H1 (cell line): ENCODE results near the gene NUAK1. TPM values are rescaled to one million over a fixed set of nuclear protein-coding genes. Genes with fewer than 3 reads are reported as not detected.

Experiments
- CTCF ChIA-PET: fragments of 300-600 bp; sonication (Branson Sonifier 250); formaldehyde crosslinking; loops from one replicate; lab custom pipeline; 2021; ENCODE audit not compliant: partially characterized antibody; lab: Charles Lee
- POLR2A ChIA-PET: fragments of 300-600 bp; sonication (Branson Sonifier 250); formaldehyde crosslinking; loops from one replicate; lab custom pipeline; 2021; ENCODE audit warnings: inconsistent platforms; ENCODE audit not compliant: partially characterized antibody; lab: Charles Lee
- DNase-seq, 2 experiments: peaks; one replicate each; pipeline versions ENCODE4 v3.0.0 to v3.0.0-alpha.2; 2010 to 2022; ENCODE audit warnings: low spot score in 2 of 2, low read depth in 1 of 2, mixed read lengths in 1 of 2
- FAIRE-seq: peaks from 2 replicates; lab custom pipeline; 2011; peaks lifted over from hg19 to GRCh38; lab: Jason Lieb, UNC
- H2AFZ ChIP-seq: 2 replicates; pipeline ENCODE4 v1.8.1; 2012; ENCODE audit warnings: low read length, inconsistent platforms
- H2AK5ac ChIP-seq: 2 replicates; pipeline ENCODE4 v1.6.1; 2013; ENCODE audit warnings: low read depth, low read length
- H2BK120ac ChIP-seq: replicated peaks from 2 replicates; pipeline ENCODE3; 2013; ENCODE audit warnings: low read depth, low read length, inconsistent platforms
- H2BK12ac ChIP-seq: 2 replicates; pipeline ENCODE4 v1.6.1; 2013; ENCODE audit warnings: low read depth, low read length
- H2BK15ac ChIP-seq: 2 replicates; pipeline ENCODE4 v1.6.1; 2013; ENCODE audit warnings: low read length
- H2BK20ac ChIP-seq: 2 replicates; pipeline ENCODE4 v1.6.1; 2013; ENCODE audit warnings: low read length
- H2BK5ac ChIP-seq: 2 replicates; pipeline ENCODE4 v1.6.1; 2013; ENCODE audit warnings: low read depth, low read length
- H3K14ac ChIP-seq: 2 replicates; pipeline ENCODE4 v1.6.1; 2013; ENCODE audit warnings: inconsistent platforms; ENCODE audit not compliant: insufficient read length
- H3K18ac ChIP-seq: 2 replicates; pipeline ENCODE4 v1.6.1; 2013; ENCODE audit warnings: low read length; ENCODE audit errors: extremely low read depth
- H3K23ac ChIP-seq: 2 replicates; pipeline ENCODE4 v1.6.1; 2013; ENCODE audit warnings: inconsistent platforms; ENCODE audit not compliant: insufficient read length
- H3K23me2 ChIP-seq: 2 replicates; pipeline ENCODE4 v1.6.1; 2013; ENCODE audit warnings: low read depth, low read length
- H3K27ac ChIP-seq: 2 replicates; pipeline ENCODE4 v1.6.1; 2011; ENCODE audit warnings: low read depth, low read length, inconsistent platforms
- H3K27me3 ChIP-seq, 4 experiments: replicated peaks in 1 of 4; 1 replicate in 1 of 4; 2 replicates in 3 of 4; pipeline versions ENCODE4 v1.6.1 to v1.8.1; 2011 to 2013; ENCODE audit warnings: low read length in 3 of 4, mild to moderate bottlenecking in 3 of 4, inconsistent platforms in 2 of 4, mixed read lengths in 2 of 4, moderate library complexity in 1 of 4; ENCODE audit not compliant: control insufficient read depth in 3 of 4, insufficient read depth in 3 of 4; ENCODE audit errors: extremely low read depth in 1 of 4
- H3K36me3 ChIP-seq, 4 experiments: 2 replicates each; pipeline versions ENCODE4 v1.6.1 to v1.8.1; 2011 to 2013; ENCODE audit warnings: mild to moderate bottlenecking in 4 of 4, low read length in 3 of 4, moderate library complexity in 2 of 4, control low read depth in 1 of 4, inconsistent platforms in 1 of 4; ENCODE audit not compliant: insufficient read depth in 4 of 4, control insufficient read depth in 2 of 4
- H3K4ac ChIP-seq: replicated peaks from 2 replicates; pipeline ENCODE3; 2013; ENCODE audit warnings: low read length, low read depth, mixed read lengths, inconsistent platforms; ENCODE audit not compliant: insufficient read length
- H3K4me1 ChIP-seq, 4 experiments: replicated peaks in 1 of 4; 1 replicate in 1 of 4; 2 replicates in 3 of 4; pipeline versions ENCODE4 v1.6.1 to v1.8.1; 2011 to 2013; ENCODE audit warnings: low read length in 3 of 4, inconsistent platforms in 2 of 4, mixed read lengths in 1 of 4; ENCODE audit not compliant: insufficient read depth in 4 of 4, control insufficient read depth in 3 of 4
- H3K4me2 ChIP-seq, 2 experiments: 2 replicates each; pipeline versions ENCODE4 v1.6.1 to v1.8.1; 2011 to 2013; ENCODE audit warnings: low read depth in 2 of 2, low read length in 2 of 2, control low read depth in 1 of 2, inconsistent platforms in 1 of 2, mild to moderate bottlenecking in 1 of 2; ENCODE audit not compliant: insufficient read depth in 1 of 2
- H3K4me3 ChIP-seq, 4 experiments: fragments of 200-600, 300-600 bp in 1 of 4; sonication (generic), shearing (Covaris generic), sonication (Bioruptor Twin) in 1 of 4; 2 replicates each; pipeline versions ENCODE4 v1.5.1 to v1.8.1; 2011 to 2016; ENCODE audit warnings: low read length in 4 of 4, low read depth in 3 of 4, control low read depth in 2 of 4, inconsistent platforms in 2 of 4, mild to moderate bottlenecking in 2 of 4, mixed read lengths in 1 of 4, moderate library complexity in 1 of 4; ENCODE audit not compliant: insufficient read depth in 2 of 4; ENCODE audit errors: extremely low read depth in 1 of 4
- H3K56ac ChIP-seq: replicated peaks from 2 replicates; pipeline ENCODE3; 2013; ENCODE audit warnings: low read depth, mild to moderate bottlenecking, mixed read lengths, low read length, inconsistent platforms; ENCODE audit not compliant: insufficient read length
- H3K79me1 ChIP-seq: 2 replicates; pipeline ENCODE4 v1.6.1; 2013; ENCODE audit warnings: low read depth, low read length, control low read depth
- H3K79me2 ChIP-seq, 2 experiments: 2 replicates each; pipeline versions ENCODE4 v1.6.1 to v1.8.1; 2012 to 2013; ENCODE audit warnings: low read length in 2 of 2, mild to moderate bottlenecking in 2 of 2, inconsistent platforms in 1 of 2; ENCODE audit not compliant: insufficient read depth in 2 of 2, control insufficient read depth in 1 of 2
- H3K9ac ChIP-seq, 4 experiments: replicated peaks in 1 of 4; 1 replicate in 1 of 4; 2 replicates in 3 of 4; pipeline versions ENCODE4 v1.6.1 to v1.8.1; 2011 to 2013; ENCODE audit warnings: low read depth in 3 of 4, low read length in 3 of 4, control low read depth in 2 of 4, mild to moderate bottlenecking in 2 of 4, moderate library complexity in 2 of 4, inconsistent platforms in 1 of 4; ENCODE audit errors: extremely low read depth in 1 of 4
- H3K9me3 ChIP-seq, 2 experiments: 2 replicates each; pipeline versions ENCODE4 v1.6.1 to v1.8.1; 2012 to 2013; ENCODE audit warnings: mild to moderate bottlenecking in 2 of 2, moderate library complexity in 2 of 2, control low read depth in 1 of 2, inconsistent platforms in 1 of 2, low read depth in 1 of 2, low read length in 1 of 2, mixed read lengths in 1 of 2; ENCODE audit not compliant: insufficient read depth in 2 of 2
- H4K20me1 ChIP-seq, 2 experiments: replicated peaks in 1 of 2; 2 replicates each; pipeline versions ENCODE3 to v1.8.1; 2011 to 2013; ENCODE audit warnings: inconsistent platforms in 2 of 2, low read length in 2 of 2, mild to moderate bottlenecking in 1 of 2; ENCODE audit not compliant: insufficient read depth in 2 of 2, control insufficient read depth in 1 of 2
- H4K5ac ChIP-seq: 2 replicates; pipeline ENCODE4 v1.6.1; 2013; ENCODE audit warnings: low read length, low read depth, mixed read lengths, inconsistent platforms; ENCODE audit not compliant: insufficient read length
- H4K8ac ChIP-seq: 2 replicates; pipeline ENCODE4 v1.8.0; 2013; ENCODE audit warnings: mild to moderate bottlenecking, moderate library complexity, low read length, inconsistent platforms; ENCODE audit not compliant: insufficient read depth; ENCODE audit errors: extremely low read depth
- H4K91ac ChIP-seq: replicated peaks from 2 replicates; pipeline ENCODE3; 2013; ENCODE audit warnings: low read length, mixed read lengths, inconsistent platforms; ENCODE audit not compliant: insufficient read length
- ASH2L ChIP-seq: fragments of 200-600, 300-600 bp; sonication (generic); IDR thresholded peaks from one replicate; pipeline ENCODE4 v1.7.1; 2017; ENCODE audit warnings: low read length
- BACH1 ChIP-seq: IDR thresholded peaks from 2 replicates; pipeline ENCODE4 v1.6.1; 2012; ENCODE audit warnings: low read length, improper control_type of control experiment
- CBX5 ChIP-seq: fragments of 300-800, 300-1000 bp; sonication (generic); IDR thresholded peaks from 2 replicates; pipeline ENCODE4 v1.7.1; 2016; ENCODE audit warnings: antibody characterized with exemption, low read length, low read depth
- CBX8 ChIP-seq: fragments of 300-800, 300-1000 bp; sonication (generic); IDR thresholded peaks from 2 replicates; pipeline ENCODE4 v1.7.1; 2016; ENCODE audit warnings: low read depth, low read length, borderline replicate concordance
- CHD1 ChIP-seq: IDR thresholded peaks from 2 replicates; pipeline ENCODE4 v1.6.1; 2012; ENCODE audit warnings: low read depth, low read length, improper control_type of control experiment
- HDAC6 ChIP-seq: IDR thresholded peaks from one replicate; pipeline ENCODE4 v1.7.1; 2012; ENCODE audit warnings: low read depth, mild to moderate bottlenecking, inconsistent platforms, low read length, moderate library complexity
- NANOG ChIP-seq: IDR thresholded peaks from 2 replicates; pipeline ENCODE4 v1.6.1; 2011; ENCODE audit warnings: low read length, low read depth, mild to moderate bottlenecking, inconsistent platforms; ENCODE audit not compliant: insufficient read depth, poor library complexity, severe bottlenecking
- POLR2AphosphoS5 ChIP-seq: IDR thresholded peaks from 2 replicates; pipeline ENCODE4 v1.6.1; 2011; ENCODE audit warnings: low read depth, low read length
- RAD21 ChIP-seq, 2 experiments: IDR thresholded peaks in 1 of 2; conservative IDR thresholded peaks in 1 of 2; 2 replicates each; pipeline ENCODE4 v1.6.1; 2011; ENCODE audit warnings: low read depth in 2 of 2, low read length in 2 of 2, improper control_type of control experiment in 1 of 2, inconsistent platforms in 1 of 2, mild to moderate bottlenecking in 1 of 2, moderate library complexity in 1 of 2
- USF2 ChIP-seq: IDR thresholded peaks from 2 replicates; pipeline ENCODE4 v1.6.1; 2011; ENCODE audit warnings: low read length, improper control_type of control experiment
- YY1 ChIP-seq: IDR thresholded peaks from 2 replicates; pipeline ENCODE4 v1.6.1; 2011; ENCODE audit warnings: low read depth, mild to moderate bottlenecking, low read length
- ZNF274 ChIP-seq: IDR thresholded peaks from 2 replicates; pipeline ENCODE4 v1.7.0; 2012; ENCODE audit warnings: low read length, borderline replicate concordance; ENCODE audit errors: extremely low read depth
- WGBS, 2 experiments: shearing (Covaris generic) in 1 of 2; methylation state at CpG; one replicate each; pipeline versions ENCODE4 v1.1.6 to v1.1.7; 2013 to 2015; ENCODE audit warnings: low lambda C conversion rate in 2 of 2, mixed read lengths in 2 of 2, inconsistent platforms in 1 of 2, low coverage in 1 of 2, missing lambda C conversion rate in 1 of 2; ENCODE audit not compliant: insufficient replicate concordance in 2 of 2, insufficient coverage in 1 of 2, insufficient read length in 1 of 2; ENCODE audit errors: extremely low coverage in 1 of 2, missing lambda C conversion rate in 1 of 2; 5-methylcytosine and 5-hydroxymethylcytosine counted together
- polyA plus RNA-seq, 7 experiments: library from polyadenylated mRNA; depleted of rRNA in 3 of 7; stranded (reverse) in 5 of 7; unstranded in 2 of 7; fragments of >200 nt in 5 of 7; fragments of 200-250 nt in 2 of 7; gene quantifications; 1 replicate in 5 of 7; 2 replicates in 1 of 7; 4 replicates in 1 of 7; pipeline versions ENCODE4 v1.2.1 to v1.2.3, GENCODE V29; 2011 to 2013; ENCODE audit warnings: missing spikeins in 2 of 7, mixed read lengths in 2 of 7
- total RNA-seq: library from RNA; stranded (reverse); fragmentation: NEBNext Ultra II Directional; extraction: Animal tissue kit (Norgen Biotek cat#: 25700); gene quantifications from 2 replicates; pipeline ENCODE4 v1.2.1, GENCODE V29; 2021

NUAK1 gene
- total and polyA plus RNA-seq, 2 of the 8 experiments (the other 6 are each of a cell fraction or from before 2014, with no cell fraction given), result 6.7 to 18.2 TPM

- no peak for FAIRE-seq
- H4K5ac ChIP-seq, result no peak overlapping the region
- no peak overlapping the region for H4K91ac ChIP-seq
- no peak overlapping the region for H3K27ac ChIP-seq
- H2BK120ac ChIP-seq, result no peak overlapping the region
- 0 out of 2 replicates have a peak overlapping the region, but pooled peaks have one; percentile 9 for H2AK5ac ChIP-seq
- H2BK12ac ChIP-seq, result no peak overlapping the region
- H3K56ac ChIP-seq, result no peak overlapping the region
- H3K36me3 ChIP-seq, result no peaks in the 10 kb centered on the region
- H3K9me3 ChIP-seq, result no peaks in the 10 kb centered on the region
- no peak overlapping the region for H3K4me3 ChIP-seq
- no peak overlapping the region for H3K4me2 ChIP-seq
- no peak for DNase-seq
- H3K23ac ChIP-seq, result no peak overlapping the region
- H4K20me1 ChIP-seq, result peaks cover 0 to 3% of the 10 kb centered on the region in 2 experiments
- H3K79me2 ChIP-seq, result peaks cover 14 to 97% of the 10 kb centered on the region in 2 experiments
- ChIA-PET POLR2A (interaction anchor here (0.7 to 1.4 kb wide), 3 partner anchors 11 to 15 kb away, joined by 3 to 4 read pairs (median 4); partner anchors contain the start of gene NUAK1), CTCF (interaction anchor here (1.5 to 3.6 kb wide), 3 partner anchors 11 to 28 kb away, joined by 3 to 11 read pairs (median 3); no protein-coding TSS in a partner anchor)
- H3K14ac ChIP-seq, result no peak overlapping the region
- peaks cover 3 to 19% (median 9%) of the 10 kb centered on the region in 4 experiments; a peak in 6 of 7 replicates for H3K4me1 ChIP-seq
- H2BK5ac ChIP-seq, result no peak overlapping the region
- H3K79me1 ChIP-seq, result peaks cover 9% of the 10 kb centered on the region
- H2BK20ac ChIP-seq, result no peak overlapping the region
- no peak overlapping the region for H3K18ac ChIP-seq
- no peak overlapping the region for H4K8ac ChIP-seq
- H3K27me3 ChIP-seq, result no peaks in the 10 kb centered on the region
- 90% methylated on average over 10 of the region's 10 CpGs; no CpG with 5 or more reads in 1 of the 2 experiments for WGBS, 2 experiments
- H3K9ac ChIP-seq, result no peak overlapping the region
- no peak overlapping the region for H3K4ac ChIP-seq
- H2AFZ ChIP-seq, result no peak overlapping the region
- no peak overlapping the region for H2BK15ac ChIP-seq
- no peaks in the 10 kb centered on the region for H3K23me2 ChIP-seq
- TF ChIP-seq NANOG (no peak), BACH1 (no peak), RAD21 (IDR thresholded peaks at IDR 0.05 in 1 of 2, conservative IDR thresholded peaks at IDR 0.05 in 1 of 2; ENCODE audit: low read depth in 2 of 2, low read length in 2 of 2) (no peak), CBX5 (no peak), ZNF274 (no peak), USF2 (no peak), CBX8 (no peak), YY1 (no peak), ASH2L (no peak), CHD1 (no peak), HDAC6 (no peak), POLR2AphosphoS5 (no peak)
Measured at GRCh38 chr12:106123551-106124081, 15.1 kb downstream of the NUAK1 start.
